Adrenal gland (tissue), 19 donors: ENCODE data around the gene RPP14. TPM values are rescaled to one million over a fixed set of nuclear protein-coding genes. Genes with fewer than 3 reads are reported as not detected.
A peak's percentile ranks its signal among the peaks of the same experiment; 100 is the strongest.

Experiments used
- DNase-seq, 7 donors: peaks; one replicate each; pipeline ENCODE4 v3.0.0-alpha.2; 2019 to 2020
- H3K27ac ChIP-seq, 5 donors: fragments of 200-600 bp; sonication (generic) in 4 of 5; 1 replicate in 3 of 5; 2 replicates in 2 of 5; pipeline versions ENCODE4 v1.5.1 to v1.8.0; 2016 to 2020; ENCODE audit warnings: mild to moderate bottlenecking in 1 of 5
- H3K27me3 ChIP-seq: fragments of 200-600 bp; 2 replicates; pipeline ENCODE4 v1.8.0; 2021
- H3K36me3 ChIP-seq, 2 donors: fragments of 200-600 bp; replicated peaks in 1 of 2; 1 replicate in 1 of 2; 2 replicates in 1 of 2; pipeline versions ENCODE4 v1.5.1 to v1.8.0; 2018 to 2022
- H3K4me1 ChIP-seq, 2 donors: fragments of 200-600 bp; replicated peaks in 1 of 2; 1 replicate in 1 of 2; 2 replicates in 1 of 2; pipeline versions ENCODE4 v1.5.1 to v1.8.0; 2018 to 2021
- H3K4me3 ChIP-seq, 4 donors: fragments of 200-600 bp; sonication (generic) in 3 of 4; one replicate each; pipeline ENCODE4 v1.5.1; 2016 to 2018
- H3K9me3 ChIP-seq, 3 donors: fragments of 200-600 bp; sonication (generic) in 1 of 3; replicated peaks in 1 of 3; 1 replicate in 2 of 3; 2 replicates in 1 of 3; pipeline versions ENCODE4 v1.5.1 to v1.8.0; 2016 to 2021
- POLR2A ChIP-seq, 2 donors: fragments of 450-650 bp; IDR thresholded peaks; one replicate each; pipeline ENCODE4 v1.6.1; 2017; ENCODE audit warnings: antibody characterized with exemption in 2 of 2, mild to moderate bottlenecking in 2 of 2, moderate library complexity in 1 of 2
- WGBS, 4 donors: extraction: QIAGEN DNeasy Blood & Tissue Kit in 2 of 4; methylation state at CpG; one replicate each; pipeline versions ENCODE4 v1.1.5 to v1.1.7; 2013 to 2017; 5-methylcytosine and 5-hydroxymethylcytosine counted together
- intact Hi-C, 2 donors: fragments of 100-400 bp; cut with DNase I; formaldehyde crosslinking; loops; one replicate each; pipeline versions ENCODE4 v1.14.1 to v1.15.0; 2022 to 2023
- long read RNA-seq, 10 donors: library from polyadenylated mRNA in 3 of 10; unstranded in 2 of 10; stranded (forward) in 1 of 10; transcript quantifications; one replicate each; pipeline ENCODE4 v2.0.0 and lab custom pipeline, GENCODE V29; 2021 to 2026
- polyA plus RNA-seq, 3 donors: library from polyadenylated mRNA; stranded (reverse); fragments of 200-250 nt in 2 of 3; fragments of 350-450 nt in 1 of 3; fragmentation: Illumina TruSeq in 1 of 3; extraction: RNeasy Lipid Tissue Mini Kit (QIAGEN cat#74804) in 1 of 3; gene quantifications; one replicate each; pipeline ENCODE4 v1.2.3, GENCODE V29; 2013 to 2014
- total RNA-seq, 9 donors: library from RNA; depleted of rRNA in 4 of 9; stranded (reverse); fragments of >200 nt in 4 of 9; fragments of 120-200 nt in 1 of 9; fragmentation: NEBNext Ultra II Directional in 1 of 9; extraction: Animal tissue kit (Norgen Biotek cat#: 25700) in 1 of 9; gene quantifications; one replicate each; pipeline versions ENCODE4 v1.1.0 to v1.2.4, GENCODE V29; 2013 to 2023
- TF ChIP-seq, protein P1 (sequence below), 6 experiments: fragments of 450-650 bp in 4 of 6; fragments of 200-600 bp in 2 of 6; sonication (generic) in 1 of 6; IDR thresholded peaks; 1 replicate in 5 of 6; 2 replicates in 1 of 6; pipeline versions ENCODE4 v1.5.1 to v1.8.0; 2016 to 2021; ENCODE audit warnings: antibody characterized with exemption in 6 of 6, mild to moderate bottlenecking in 2 of 6, moderate library complexity in 1 of 6
- donor health status: healthy with polysubstance abuse.
- donor health status: Bipolar disorder and iron deficiency.
- donor health status: DM: yes; HTN: yes; CAD: no.
- donor health status: DM: no; HTN: no; CAD: no.
- donor health status: DM: no; HTN: no; CAD: no.
- donor health status: DM: yes; HTN: yes; CAD: no.

Gene RPP14
- 10 to 100 TPM in 8 of 9 donors, 1 to 10 TPM in 1; 9.2 to 23.2 (median 15.2) TPM for total RNA-seq
- polyA plus RNA-seq, result 10 to 100 TPM in 2 of 3 donors, 1 to 10 TPM in 1; 9.8 to 15.3 (median 10.1) TPM
- long read RNA-seq, donor 1, full-length matches to known transcripts, result 8 of 8 reads
- long read RNA-seq, donor 1, partial matches to known transcripts, result 0 of 8 reads
- long read RNA-seq, donor 1, other reads (novel, unspliced or antisense), result 0 of 8 reads
- long read RNA-seq, donor 2, full-length matches to known transcripts, result 11 of 11 reads
- long read RNA-seq, donor 2, partial matches to known transcripts, result 0 of 11 reads
- long read RNA-seq, donor 2, other reads (novel, unspliced or antisense), result 0 of 11 reads
- long read RNA-seq, donor 3, full-length matches to known transcripts, result 11 of 11 reads
- long read RNA-seq, donor 3, partial matches to known transcripts, result 0 of 11 reads
- long read RNA-seq, donor 3, other reads (novel, unspliced or antisense), result 0 of 11 reads
- long read RNA-seq, donor 4, full-length matches to known transcripts, result 17 of 17 reads
- long read RNA-seq, donor 4, partial matches to known transcripts, result 0 of 17 reads
- long read RNA-seq, donor 4, other reads (novel, unspliced or antisense), result 0 of 17 reads
- long read RNA-seq, donor 5, full-length matches to known transcripts, result 28 of 30 reads
- long read RNA-seq, donor 5, partial matches to known transcripts, result 0 of 30 reads
- long read RNA-seq, donor 5, other reads (novel, unspliced or antisense), result 2 of 30 reads
- long read RNA-seq, donor 6, full-length matches to known transcripts, result 6 of 7 reads
- long read RNA-seq, donor 6, partial matches to known transcripts, result 0 of 7 reads
- long read RNA-seq, donor 6, other reads (novel, unspliced or antisense), result 1 of 7 reads
- long read RNA-seq, donor 7, partial matches to known transcripts, result 0 of 3 reads
- long read RNA-seq, donor 7, other reads (novel, unspliced or antisense), result 0 of 3 reads
- long read RNA-seq, donor 8, full-length matches to known transcripts, result 4 of 11 reads
- long read RNA-seq, donor 8, partial matches to known transcripts, result 7 of 11 reads
- long read RNA-seq, donor 8, other reads (novel, unspliced or antisense), result 0 of 11 reads
- long read RNA-seq, donor 9, full-length matches to known transcripts, result 7 of 15 reads
- long read RNA-seq, donor 9, partial matches to known transcripts, result 8 of 15 reads
- long read RNA-seq, donor 9, other reads (novel, unspliced or antisense), result 0 of 15 reads
- long read RNA-seq, donor 10, full-length matches to known transcripts, result 3 of 3 reads
- long read RNA-seq, donor 10, partial matches to known transcripts, result 0 of 3 reads
- long read RNA-seq, donor 10, other reads (novel, unspliced or antisense), result 0 of 3 reads

DNA sequence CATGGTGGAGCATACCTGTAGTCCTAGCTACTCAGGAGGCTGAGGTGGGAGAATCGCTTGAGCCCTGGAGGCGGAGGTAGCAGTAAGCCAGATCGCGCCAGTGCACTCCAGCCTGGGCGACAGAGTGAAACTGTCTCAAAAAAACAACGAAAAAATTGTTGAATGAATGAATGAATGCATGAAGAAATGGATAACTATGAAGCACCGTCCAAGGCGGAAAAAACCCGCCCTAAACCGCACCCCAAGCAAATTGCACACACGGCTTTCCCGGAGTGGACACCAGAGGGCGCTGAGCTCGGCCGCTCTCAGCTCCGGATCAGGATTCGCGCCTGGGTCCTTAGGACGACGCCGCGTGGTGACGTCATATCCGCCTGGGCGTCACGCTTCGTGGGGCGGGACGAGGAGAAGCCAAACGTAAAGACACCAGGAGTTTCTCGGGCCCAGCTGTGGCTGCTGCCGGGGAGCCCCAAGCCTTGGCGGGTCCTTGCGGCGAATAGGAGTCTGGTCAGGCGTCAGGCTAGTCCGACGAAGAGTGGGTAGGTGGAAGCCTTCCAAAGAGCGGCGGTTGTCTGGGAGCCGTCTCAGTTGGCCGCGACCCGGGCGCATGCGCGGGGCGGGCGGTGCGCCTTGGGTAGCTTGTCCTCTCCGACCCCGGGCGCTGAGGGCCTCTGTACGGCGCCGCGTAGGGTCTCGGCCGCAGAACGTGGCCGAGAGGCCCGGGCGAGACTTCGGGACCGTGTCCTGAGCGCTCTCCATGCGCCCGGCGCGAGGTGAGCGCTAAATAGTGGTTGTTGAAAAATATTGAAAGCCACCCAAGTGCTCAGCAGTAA lies at the start of gene RPP14, which contains the start of gene HTD2:
TSS of gene RPP14 (plus strand) at position 364 of the 830 bp plus-strand sequence. CDS start 4,085 bp downstream, outside the sequence.
TSS of gene HTD2 (plus strand) at position 639 of the 830 bp plus-strand sequence. CDS start 11,094 bp downstream, outside the sequence.
- Histone ChIP-seq H3K36me3 (peaks cover 0 to 8% of the 10 kb centered on the region in 2 donors), H3K4me1 (peaks cover 19 to 26% of the 10 kb centered on the region in 2 donors), H3K4me3 (peak within 1 kb of the TSS; percentile 9 to 96 (median 58)), H3K27ac (peak within 1 kb of the TSS; percentile 91 to 100 (median 98)), H3K27me3 (no peaks in the 10 kb centered on the region), H3K9me3 (no peaks in the 10 kb centered on the region)
- intact Hi-C loops, result loop anchor here in 1 of 2 donors (10.0 kb wide), 1 partner anchor 301 kb away; the partner anchor contains the start of gene FLNB
- DNase-seq, result peak; percentile 98 to 99 (median 99)
- TF ChIP-seq, protein P1, sequence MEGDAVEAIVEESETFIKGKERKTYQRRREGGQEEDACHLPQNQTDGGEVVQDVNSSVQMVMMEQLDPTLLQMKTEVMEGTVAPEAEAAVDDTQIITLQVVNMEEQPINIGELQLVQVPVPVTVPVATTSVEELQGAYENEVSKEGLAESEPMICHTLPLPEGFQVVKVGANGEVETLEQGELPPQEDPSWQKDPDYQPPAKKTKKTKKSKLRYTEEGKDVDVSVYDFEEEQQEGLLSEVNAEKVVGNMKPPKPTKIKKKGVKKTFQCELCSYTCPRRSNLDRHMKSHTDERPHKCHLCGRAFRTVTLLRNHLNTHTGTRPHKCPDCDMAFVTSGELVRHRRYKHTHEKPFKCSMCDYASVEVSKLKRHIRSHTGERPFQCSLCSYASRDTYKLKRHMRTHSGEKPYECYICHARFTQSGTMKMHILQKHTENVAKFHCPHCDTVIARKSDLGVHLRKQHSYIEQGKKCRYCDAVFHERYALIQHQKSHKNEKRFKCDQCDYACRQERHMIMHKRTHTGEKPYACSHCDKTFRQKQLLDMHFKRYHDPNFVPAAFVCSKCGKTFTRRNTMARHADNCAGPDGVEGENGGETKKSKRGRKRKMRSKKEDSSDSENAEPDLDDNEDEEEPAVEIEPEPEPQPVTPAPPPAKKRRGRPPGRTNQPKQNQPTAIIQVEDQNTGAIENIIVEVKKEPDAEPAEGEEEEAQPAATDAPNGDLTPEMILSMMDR (IDR thresholded peaks at IDR 0.05), result peak; percentile 95 to 98 (median 96)
- peak; percentile 64 to 89 for TF ChIP-seq POLR2A (IDR thresholded peaks at IDR 0.05)
- 4 to 13% (median 5%) methylated on average over 19 to 71 of the region's 71 CpGs for WGBS, 4 donors

DNA sequence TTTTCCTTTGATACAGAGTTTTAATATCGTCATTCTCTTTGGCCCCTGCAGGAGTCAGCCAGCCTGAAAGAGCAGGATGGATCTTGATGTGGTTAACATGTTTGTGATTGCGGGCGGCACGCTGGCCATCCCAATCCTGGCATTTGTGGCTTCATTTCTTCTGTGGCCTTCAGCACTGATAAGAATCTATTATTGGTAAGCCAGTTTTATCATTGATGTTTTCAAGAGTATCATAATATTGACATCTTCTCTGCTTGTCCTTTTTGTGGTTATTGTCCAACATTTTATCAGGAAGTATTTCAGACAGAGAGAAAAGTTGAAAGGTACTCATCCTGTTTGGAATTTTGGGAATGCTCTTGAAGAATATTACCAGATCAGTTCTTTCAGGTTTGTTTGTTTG lies 49.5 kb upstream of the RPP14 start:
- Histone ChIP-seq H3K27me3 (no peaks in the 10 kb centered on the region), H3K9me3 (no peaks in the 10 kb centered on the region), H3K36me3 (peaks cover 0 to 11% of the 10 kb centered on the region in 2 donors), H3K27ac (no peak overlapping the region), H3K4me3 (no peak overlapping the region), H3K4me1 (peaks cover 7 to 16% of the 10 kb centered on the region in 2 donors)
- DNase-seq, result peak in 1 of 7 donors; percentile 19
- WGBS, 4 donors, result 42 to 57% (median 50%) methylated on average over 4 of the region's 4 CpGs
- no peak for TF ChIP-seq POLR2A (IDR thresholded peaks at IDR 0.05)
- TF ChIP-seq, protein P1 (IDR thresholded peaks at IDR 0.05), result no peak
- intact Hi-C loops, result no loop called here

DNA sequence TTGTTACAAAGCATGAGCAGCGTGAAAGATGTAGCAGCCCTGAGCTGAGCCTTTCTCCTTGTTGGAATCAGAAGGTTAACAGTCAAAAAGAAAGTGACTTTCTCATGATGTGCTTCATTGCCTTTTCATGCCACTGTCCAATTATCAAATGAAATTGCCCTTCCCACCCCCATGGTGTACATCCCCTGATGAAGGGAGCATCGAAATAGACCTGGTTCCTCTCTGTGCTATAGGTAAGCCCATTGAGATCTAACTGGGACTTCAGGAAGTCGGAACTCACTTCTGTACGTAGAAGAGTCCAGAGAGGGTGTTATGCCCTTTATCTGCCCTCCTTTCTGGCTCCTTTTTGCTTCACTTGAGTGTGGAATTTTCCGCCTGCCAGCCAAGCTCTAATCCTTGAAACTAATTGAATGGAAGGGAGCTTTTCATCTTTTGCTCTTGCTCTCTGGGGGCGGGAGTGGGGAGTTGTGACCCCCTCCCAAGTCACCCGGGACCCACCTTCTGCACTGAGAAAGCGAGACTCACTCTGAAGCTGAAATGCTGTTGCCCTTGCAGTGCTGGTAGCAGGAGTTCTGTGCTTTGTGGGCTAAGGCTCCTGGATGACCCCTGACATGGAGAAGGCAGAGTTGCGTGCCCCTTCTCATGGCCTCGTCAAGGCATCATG lies 47.5 kb upstream of the RPP14 start:
- 89 to 95% (median 89%) methylated on average over 10 of the region's 10 CpGs for WGBS, 4 donors
- no peak for DNase-seq
- intact Hi-C loops, result no loop called here

More for the DNA sequence above, 47.5 kb upstream of the RPP14 start:
- Histone ChIP-seq H3K4me1 (peaks cover 7 to 16% of the 10 kb centered on the region in 2 donors), H3K36me3 (peaks cover 0 to 11% of the 10 kb centered on the region in 2 donors), H3K27me3 (no peaks in the 10 kb centered on the region), H3K9me3 (no peaks in the 10 kb centered on the region), H3K27ac (no peak overlapping the region), H3K4me3 (no peak overlapping the region)
- TF ChIP-seq, protein P1 (IDR thresholded peaks at IDR 0.05), result no peak
- TF ChIP-seq POLR2A (IDR thresholded peaks at IDR 0.05), result no peak
